Neural crest cell (in vitro differentiated cells): ENCODE results near the gene NEK11. TPM values are rescaled to one million over a fixed set of nuclear protein-coding genes. Genes with fewer than 3 reads are reported as not detected.
A peak's percentile ranks its signal among the peaks of the same experiment; 100 is the strongest.

ENCODE experiments used
- DNase-seq: peaks from one replicate; pipeline ENCODE4 v3.0.0; 2021; ENCODE audit warnings: low read depth, mixed read lengths, low spot score
- H3K27ac Mint-ChIP-seq: one replicate; pipeline ENCODE4 v1.8.0; 2021; ENCODE audit warnings: mild to moderate bottlenecking, mixed read lengths; ENCODE audit not compliant: unreplicated experiment
- H3K27me3 Mint-ChIP-seq: 2 replicates; pipeline ENCODE4 v1.8.0; 2021; ENCODE audit warnings: low read depth, mild to moderate bottlenecking, mixed read lengths
- H3K36me3 Mint-ChIP-seq: 2 replicates; pipeline ENCODE4 v1.8.0; 2021; ENCODE audit warnings: low read depth, mild to moderate bottlenecking, mixed read lengths
- H3K4me1 Mint-ChIP-seq: 2 replicates; pipeline ENCODE4 v1.8.0; 2021; ENCODE audit warnings: mixed read lengths
- H3K4me3 Mint-ChIP-seq: one replicate; pipeline ENCODE4 v1.8.0; 2021; ENCODE audit warnings: mild to moderate bottlenecking, mixed read lengths
- H3K9me3 Mint-ChIP-seq: 2 replicates; pipeline ENCODE4 v1.8.0; 2021; ENCODE audit warnings: mixed read lengths
- total RNA-seq: library from RNA; stranded (reverse); gene quantifications from 2 replicates; pipeline ENCODE4 v1.2.1, GENCODE V29; 2021
- TF ChIP-seq, protein P1 (sequence below): fragments of 200-600 bp; sonication (generic); conservative IDR thresholded peaks from 2 replicates; pipeline ENCODE4 v1.5.0; 2021; ENCODE audit warnings: antibody characterized with exemption, mild to moderate bottlenecking

The NEK11 gene
- total RNA-seq, 1 donor from 2014 or later, result 4.9 TPM

DNA sequence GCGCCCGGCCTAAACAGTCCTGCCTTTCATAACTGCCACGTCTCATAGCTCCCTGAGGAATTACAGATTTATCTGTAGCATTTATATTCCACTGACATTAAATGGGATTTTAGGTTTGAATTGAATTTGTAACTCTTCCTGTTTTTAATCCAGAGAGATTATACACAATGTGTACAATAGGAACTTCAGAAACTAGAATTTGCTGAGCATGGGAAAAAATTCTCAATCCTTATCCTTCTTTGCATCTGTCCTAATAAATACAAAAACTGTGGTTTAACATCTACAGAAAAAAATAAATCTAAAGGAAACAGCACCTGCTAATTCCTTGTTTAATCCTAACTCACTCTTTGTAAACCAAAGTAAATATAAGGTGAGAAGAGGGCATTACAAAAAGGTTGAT is 2.2 kb downstream of the NEK11 start:
- Mint-ChIP-seq H3K4me3 (peak overlapping the region; percentile 10), H3K36me3 (peaks cover 19% of the 10 kb centered on the region)

DNA sequence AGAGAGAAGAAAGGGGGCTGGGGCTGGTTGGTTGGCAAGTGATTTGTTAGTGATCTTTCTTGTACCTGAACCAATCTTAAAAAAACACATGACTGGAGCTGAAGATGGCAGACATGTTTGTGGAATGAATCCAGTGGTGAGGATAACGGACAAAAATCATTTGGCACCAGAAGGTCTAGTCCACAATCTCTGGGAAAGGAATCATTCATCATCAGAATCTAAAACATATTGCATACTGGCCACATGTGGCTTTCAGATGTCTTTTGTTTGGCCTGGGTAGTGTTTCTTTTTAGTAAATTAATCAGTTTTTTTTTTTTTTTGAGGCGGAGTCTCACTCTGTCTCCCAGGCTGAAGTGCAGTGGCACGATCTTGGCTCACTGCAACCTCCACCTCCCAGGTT is 5.0 kb downstream of the NEK11 start:
- no peak overlapping the region for H3K4me3 Mint-ChIP-seq
- TF ChIP-seq, protein P1, sequence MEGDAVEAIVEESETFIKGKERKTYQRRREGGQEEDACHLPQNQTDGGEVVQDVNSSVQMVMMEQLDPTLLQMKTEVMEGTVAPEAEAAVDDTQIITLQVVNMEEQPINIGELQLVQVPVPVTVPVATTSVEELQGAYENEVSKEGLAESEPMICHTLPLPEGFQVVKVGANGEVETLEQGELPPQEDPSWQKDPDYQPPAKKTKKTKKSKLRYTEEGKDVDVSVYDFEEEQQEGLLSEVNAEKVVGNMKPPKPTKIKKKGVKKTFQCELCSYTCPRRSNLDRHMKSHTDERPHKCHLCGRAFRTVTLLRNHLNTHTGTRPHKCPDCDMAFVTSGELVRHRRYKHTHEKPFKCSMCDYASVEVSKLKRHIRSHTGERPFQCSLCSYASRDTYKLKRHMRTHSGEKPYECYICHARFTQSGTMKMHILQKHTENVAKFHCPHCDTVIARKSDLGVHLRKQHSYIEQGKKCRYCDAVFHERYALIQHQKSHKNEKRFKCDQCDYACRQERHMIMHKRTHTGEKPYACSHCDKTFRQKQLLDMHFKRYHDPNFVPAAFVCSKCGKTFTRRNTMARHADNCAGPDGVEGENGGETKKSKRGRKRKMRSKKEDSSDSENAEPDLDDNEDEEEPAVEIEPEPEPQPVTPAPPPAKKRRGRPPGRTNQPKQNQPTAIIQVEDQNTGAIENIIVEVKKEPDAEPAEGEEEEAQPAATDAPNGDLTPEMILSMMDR, result no peak
- H3K9me3 Mint-ChIP-seq, result no peaks in the 10 kb centered on the region
- peaks cover 3% of the 10 kb centered on the region for H3K36me3 Mint-ChIP-seq
- H3K27ac Mint-ChIP-seq, result no peak overlapping the region
- H3K27me3 Mint-ChIP-seq, result no peaks in the 10 kb centered on the region
- DNase-seq, result no peak
- H3K4me1 Mint-ChIP-seq, result peaks cover 7% of the 10 kb centered on the region

More for the DNA sequence above, 2.2 kb downstream of the NEK11 start:
- Mint-ChIP-seq H3K4me1 (peaks cover 29% of the 10 kb centered on the region), H3K27me3 (no peaks in the 10 kb centered on the region), H3K27ac (no peak overlapping the region), H3K9me3 (peaks cover 3% of the 10 kb centered on the region)
- TF ChIP-seq, protein P1, result no peak
- no peak for DNase-seq

DNA sequence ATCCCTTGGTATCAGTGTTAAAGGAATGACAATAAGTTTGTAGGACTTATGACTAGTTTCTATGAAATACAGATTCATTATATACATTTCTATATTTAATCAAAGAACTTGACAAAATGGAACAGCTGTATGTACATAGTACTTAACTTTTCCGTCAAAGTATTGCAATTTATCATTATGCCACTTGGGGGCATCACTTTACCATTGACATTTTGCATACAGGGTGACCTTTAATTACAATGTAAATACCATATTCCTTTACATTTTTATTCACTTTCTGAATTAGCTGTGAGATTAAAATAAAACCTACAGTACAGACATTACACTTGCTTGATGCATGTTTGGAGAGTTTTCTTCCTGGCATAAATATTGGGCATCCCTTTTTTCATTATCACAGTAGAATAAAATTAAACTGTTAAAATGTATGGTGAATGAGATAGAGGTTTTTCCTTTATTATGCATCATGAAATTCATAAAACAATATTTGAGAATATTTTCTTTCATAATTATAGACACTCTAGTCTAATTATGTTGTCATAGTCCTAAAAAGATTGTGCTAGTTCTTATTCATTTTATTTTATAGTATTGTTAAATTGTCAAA is 6.9 kb downstream of the NEK11 start:
- Mint-ChIP-seq H3K27me3 (no peaks in the 10 kb centered on the region), H3K9me3 (no peaks in the 10 kb centered on the region), H3K4me3 (no peak overlapping the region), H3K4me1 (no peaks in the 10 kb centered on the region), H3K27ac (no peak overlapping the region), H3K36me3 (peaks cover 3% of the 10 kb centered on the region)
- TF ChIP-seq, protein P1, result peak; percentile 79
- peak; percentile 37 for DNase-seq

DNA sequence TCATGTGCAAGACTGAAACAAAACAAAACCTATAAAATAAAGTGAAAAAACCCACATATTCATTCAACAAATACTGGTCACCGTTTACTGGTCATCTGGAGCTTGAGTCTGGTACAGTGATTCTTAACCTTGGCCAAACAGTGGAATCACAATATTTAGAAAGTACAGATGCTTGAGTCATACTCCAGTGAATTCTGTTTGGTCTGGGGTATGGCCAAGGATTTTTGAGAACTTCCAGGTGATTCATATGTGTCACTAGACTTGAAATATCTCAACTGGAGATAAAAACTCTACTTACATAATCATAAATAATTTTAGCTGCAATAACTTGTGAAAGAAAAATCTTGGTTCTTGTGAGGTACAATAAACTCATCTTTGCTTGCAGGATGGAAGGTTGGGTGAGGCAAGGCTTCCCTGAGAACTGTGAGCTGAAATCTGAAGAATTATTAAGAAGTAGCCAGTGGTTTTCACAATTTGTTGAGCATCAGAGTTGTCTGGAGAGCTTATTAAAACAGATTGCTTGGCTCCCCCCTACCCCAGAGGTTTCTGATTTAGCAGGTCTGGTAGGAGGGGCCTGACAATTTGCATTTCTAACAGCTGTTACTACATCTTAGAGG is 9.6 kb downstream of the NEK11 start:
- DNase-seq, result no peak
- peak overlapping the region; percentile 84 for H3K27ac Mint-ChIP-seq
- H3K36me3 Mint-ChIP-seq, result peaks cover 5% of the 10 kb centered on the region
- no peaks in the 10 kb centered on the region for H3K27me3 Mint-ChIP-seq
- H3K4me1 Mint-ChIP-seq, result no peaks in the 10 kb centered on the region
- H3K4me3 Mint-ChIP-seq, result no peak overlapping the region
- H3K9me3 Mint-ChIP-seq, result peaks cover under 1% of the 10 kb centered on the region
- TF ChIP-seq, protein P1, result no peak

DNA sequence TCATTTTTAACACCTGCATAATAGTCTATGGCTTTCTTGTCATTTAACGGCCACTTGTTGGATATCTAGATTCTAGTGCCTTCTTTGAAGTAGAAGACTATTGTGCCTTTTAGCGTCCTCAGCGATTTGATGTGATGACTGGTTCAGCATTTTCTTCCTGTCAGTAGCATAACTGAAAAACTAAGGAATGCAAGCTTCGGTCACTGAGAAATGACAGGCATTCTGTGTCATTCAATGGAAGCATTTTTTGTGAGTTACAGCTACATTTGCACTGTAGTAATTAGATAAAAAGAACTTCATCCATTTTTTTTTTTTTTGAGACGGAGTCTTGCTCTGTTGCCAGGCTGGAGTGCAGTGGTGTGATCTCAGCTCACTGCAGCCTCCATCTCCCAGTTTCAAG is 10.3 kb downstream of the NEK11 start:
- TF ChIP-seq, protein P1, result no peak
- Mint-ChIP-seq H3K4me3 (no peak overlapping the region), H3K27ac (no peak overlapping the region), H3K9me3 (peaks cover 3% of the 10 kb centered on the region), H3K36me3 (peaks cover 10% of the 10 kb centered on the region), H3K27me3 (no peaks in the 10 kb centered on the region), H3K4me1 (no peaks in the 10 kb centered on the region)
- DNase-seq, result no peak
